GM12891 (cell line): ENCODE data around the gene MYO15A.

Experiments
- DNase-seq: peaks from one replicate; pipeline ENCODE4 v3.0.0; 2011; ENCODE audit warnings: low spot score; ENCODE audit not compliant: insufficient read length
- FAIRE-seq: peaks from 2 replicates; lab custom pipeline; 2011; peaks lifted over from hg19 to GRCh38; lab: Jason Lieb, UNC
- PAX5 ChIP-seq: IDR thresholded peaks from 2 replicates; pipeline ENCODE4 v1.6.1; 2011; ENCODE audit warnings: low read length, moderate library complexity, mild to moderate bottlenecking; ENCODE audit not compliant: insufficient read depth, severe bottlenecking
- POLR2A ChIP-seq: IDR thresholded peaks from 2 replicates; pipeline ENCODE4 v1.6.1; 2011; ENCODE audit warnings: low read depth, low read length, control low read depth
- POLR2AphosphoS5 ChIP-seq: IDR thresholded peaks from 2 replicates; pipeline ENCODE4 v1.6.1; 2011; ENCODE audit warnings: low read depth, low read length, control low read depth
- POU2F2 ChIP-seq: IDR thresholded peaks from 2 replicates; pipeline ENCODE4 v1.6.1; 2011; ENCODE audit warnings: low read depth, mild to moderate bottlenecking, control low read depth, low read length, moderate library complexity
- SPI1 ChIP-seq: IDR thresholded peaks from 2 replicates; pipeline ENCODE4 v1.6.1; 2011; ENCODE audit warnings: low read depth, low read length, control low read depth
- TAF1 ChIP-seq: IDR thresholded peaks from 2 replicates; pipeline ENCODE4 v1.6.1; 2011; ENCODE audit warnings: low read depth, low read length, control low read depth

Gene MYO15A

DNA sequence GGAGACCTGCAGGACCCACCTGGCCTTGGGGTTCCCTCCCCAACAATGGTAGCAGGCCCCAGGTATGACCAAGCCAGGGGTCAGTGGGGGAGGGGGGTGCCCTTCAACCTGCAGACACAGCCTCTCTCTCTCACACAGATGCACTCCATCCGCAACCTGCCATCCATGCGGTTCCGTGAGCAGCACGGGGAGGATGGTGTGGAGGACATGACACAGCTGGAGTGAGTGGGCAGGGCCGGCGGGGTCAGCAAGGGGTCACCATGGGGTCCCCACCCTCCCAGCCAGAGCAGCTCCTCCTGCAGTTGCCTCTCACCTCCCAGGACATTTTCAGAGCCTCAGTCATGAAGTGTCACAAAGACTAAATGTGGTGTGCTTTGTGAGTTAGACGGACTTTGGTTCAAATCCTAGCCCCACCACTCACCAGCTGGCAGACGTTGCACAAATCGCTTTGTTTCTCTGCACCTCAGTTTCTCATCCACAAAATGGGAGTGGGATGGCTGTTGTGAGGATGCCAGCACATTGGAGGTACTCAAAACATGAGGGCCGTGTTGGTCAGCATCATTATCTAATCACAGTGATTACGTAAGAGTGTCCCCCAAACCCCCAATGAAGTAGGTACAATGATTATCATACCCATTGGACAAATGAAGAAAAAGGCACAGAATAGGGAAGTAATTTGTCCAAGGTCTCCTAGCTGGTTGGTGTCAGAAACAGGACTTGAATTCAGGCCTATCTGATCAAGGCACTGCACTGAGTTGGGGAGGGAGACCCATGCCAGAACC is 16.0 kb downstream of the MYO15A start:
- TF ChIP-seq PAX5 = no peak
- no peak for TF ChIP-seq TAF1
- TF ChIP-seq POLR2A = no peak
- DNase-seq (no peak), FAIRE-seq (no peak)

DNA sequence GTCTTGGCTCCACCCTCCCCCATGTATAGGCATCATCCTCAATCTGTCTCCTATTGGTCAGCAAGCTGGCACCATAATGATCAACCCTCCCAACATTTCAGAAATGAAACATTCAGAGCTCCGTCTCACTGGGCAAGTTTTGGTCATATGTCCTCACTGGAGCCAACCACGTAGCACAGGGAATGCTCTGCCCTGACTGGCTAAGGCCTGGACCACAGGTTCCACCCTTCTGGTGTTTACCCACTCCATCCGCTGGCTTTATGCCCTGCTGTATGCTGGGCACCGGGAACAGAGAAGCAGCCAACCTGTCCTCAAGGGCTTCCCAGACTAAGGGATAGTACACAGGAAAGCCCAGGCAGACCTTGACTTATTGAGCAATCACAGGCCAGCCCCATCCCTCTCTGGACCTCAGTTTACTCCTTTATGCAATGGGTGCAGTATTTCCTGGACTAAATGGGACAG is 20.5 kb downstream of the MYO15A start:
- TF ChIP-seq TAF1 = no peak
- no peak for TF ChIP-seq PAX5
- TF ChIP-seq SPI1 = no peak
- TF ChIP-seq POU2F2 = no peak
- TF ChIP-seq POLR2A = no peak
- TF ChIP-seq POLR2AphosphoS5 = no peak
- FAIRE-seq = no peak

DNA sequence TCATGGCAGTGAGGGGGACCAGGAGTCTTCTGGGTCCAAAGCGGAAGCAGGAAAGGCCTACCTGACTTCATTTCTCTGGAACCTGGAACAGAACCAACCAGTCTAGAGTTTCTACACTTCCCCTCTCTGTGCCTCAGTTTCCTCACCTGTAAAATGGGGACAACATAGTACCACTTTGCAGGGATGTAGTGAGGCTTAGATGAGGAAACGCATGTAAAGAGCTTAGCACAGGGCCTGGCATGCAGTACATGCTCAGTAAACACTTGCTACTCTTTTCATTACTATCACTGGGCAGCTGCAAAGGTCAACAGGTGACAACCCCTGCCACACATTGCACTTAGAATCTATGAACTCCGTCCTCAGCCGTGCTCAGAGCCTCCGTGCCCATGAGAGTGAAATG is 24.2 kb downstream of the MYO15A start:
- FAIRE-seq (no peak), DNase-seq (no peak)
- TF ChIP-seq PAX5 (no peak), POLR2AphosphoS5 (no peak), POU2F2 (no peak), POLR2A (no peak), SPI1 (no peak), TAF1 (no peak)

More for the DNA sequence above, 20.5 kb downstream of the MYO15A start:
- no peak for DNase-seq

DNA sequence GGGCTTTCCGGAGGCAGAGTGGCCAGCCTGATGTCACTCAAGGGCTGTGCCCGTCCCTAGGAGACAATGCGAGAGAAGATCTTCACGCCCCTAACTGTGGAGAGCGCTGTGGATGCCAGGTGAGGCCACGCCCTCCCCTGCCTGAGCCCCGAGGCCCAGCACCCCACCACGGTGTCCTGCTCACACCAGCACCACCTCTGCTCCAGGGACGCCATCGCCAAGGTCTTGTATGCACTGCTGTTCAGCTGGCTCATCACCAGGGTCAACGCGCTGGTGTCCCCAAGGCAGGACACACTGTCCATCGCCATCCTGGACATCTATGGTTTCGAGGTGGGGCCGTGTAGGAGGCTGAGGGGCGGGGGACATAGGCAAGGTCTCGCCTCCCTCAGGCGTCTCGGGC is 27.8 kb downstream of the MYO15A start:
- no peak for TF ChIP-seq POLR2A
- no peak for TF ChIP-seq POLR2AphosphoS5
- no peak for TF ChIP-seq TAF1
- FAIRE-seq = no peak
- DNase-seq = no peak

DNA sequence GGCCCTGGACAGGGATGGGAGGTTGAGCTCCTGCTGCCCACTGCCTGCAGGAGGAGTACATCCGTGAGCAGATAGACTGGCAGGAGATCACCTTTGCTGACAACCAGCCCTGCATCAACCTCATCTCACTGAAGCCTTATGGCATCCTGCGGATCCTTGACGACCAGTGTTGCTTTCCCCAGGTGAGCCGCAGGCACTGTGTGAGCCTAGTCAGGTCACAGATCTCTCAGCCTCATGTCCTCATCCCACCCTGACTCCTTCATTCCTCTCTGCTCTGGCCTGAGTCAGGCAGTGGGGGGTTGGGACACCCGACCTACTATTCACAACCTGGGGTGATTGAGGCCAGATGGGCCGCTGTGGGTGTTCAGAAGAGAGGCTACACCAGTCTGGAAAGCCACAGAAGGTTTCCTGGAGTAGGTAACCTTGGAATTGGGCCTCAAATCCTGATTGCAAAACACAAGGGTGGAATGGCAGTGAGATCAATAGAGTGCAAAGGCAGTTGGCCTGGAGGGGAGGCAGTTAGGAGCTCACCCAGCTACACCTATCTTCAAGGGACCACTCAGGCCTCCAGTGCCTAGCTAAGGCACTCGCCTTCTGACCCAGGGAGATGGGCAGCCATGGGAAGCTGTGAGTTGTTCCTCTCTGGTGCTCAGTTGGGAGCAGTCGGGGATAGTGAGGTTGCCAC is 29.7 kb downstream of the MYO15A start:
- DNase-seq = no peak
- no peak for FAIRE-seq
- TF ChIP-seq PAX5 (no peak), POU2F2 (no peak), SPI1 (no peak), TAF1 (no peak), POLR2AphosphoS5 (no peak), POLR2A (no peak)

DNA sequence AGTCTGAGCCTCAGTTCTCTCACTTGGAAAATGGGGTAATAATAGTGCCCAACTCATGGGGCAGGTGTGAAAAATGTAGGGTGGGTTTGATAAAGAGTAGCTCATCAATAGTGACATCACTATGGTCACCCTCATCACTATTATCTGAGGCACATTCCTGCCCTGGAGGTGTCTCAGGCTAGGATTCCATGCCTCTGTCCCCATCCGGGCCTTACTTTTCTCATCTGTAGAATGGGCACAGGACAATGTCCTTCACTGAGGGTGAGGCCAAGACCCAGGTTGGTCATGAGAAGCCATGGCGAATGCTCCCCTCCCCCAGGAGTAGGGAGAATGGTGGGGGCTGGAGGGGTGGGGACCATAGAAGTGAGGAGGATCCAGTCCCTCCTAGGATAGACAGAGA is 30.5 kb downstream of the MYO15A start:
- no peak for TF ChIP-seq POLR2A
- TF ChIP-seq POLR2AphosphoS5 = no peak
- TF ChIP-seq POU2F2 = no peak
- no peak for TF ChIP-seq TAF1
- TF ChIP-seq PAX5 = no peak
- no peak for TF ChIP-seq SPI1
- DNase-seq (no peak), FAIRE-seq (no peak)

DNA sequence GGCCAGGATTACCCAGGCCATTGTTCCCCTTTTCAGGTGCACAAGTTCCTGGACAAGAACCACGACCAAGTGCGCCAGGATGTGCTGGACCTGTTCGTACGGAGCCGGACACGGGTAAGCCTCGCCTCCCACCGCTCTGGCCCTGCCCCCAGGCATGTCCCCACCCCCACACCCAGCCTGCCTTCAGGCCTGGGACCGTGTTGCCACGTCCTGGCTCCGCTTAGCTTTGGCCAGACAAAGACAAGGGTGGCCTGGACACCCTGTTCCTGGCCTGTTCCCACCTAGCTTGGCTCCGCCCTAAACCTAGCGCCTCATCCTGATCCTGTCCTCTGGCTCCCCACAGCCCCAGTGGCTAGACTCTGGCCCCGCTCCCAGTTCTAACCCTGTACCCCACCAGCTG is 30.9 kb downstream of the MYO15A start:
- no peak for TF ChIP-seq POLR2AphosphoS5
- no peak for TF ChIP-seq POLR2A
- TF ChIP-seq PAX5 = no peak
- TF ChIP-seq POU2F2 = no peak
- TF ChIP-seq SPI1 = no peak
- TF ChIP-seq TAF1 = no peak
- no peak for FAIRE-seq
- no peak for DNase-seq

DNA sequence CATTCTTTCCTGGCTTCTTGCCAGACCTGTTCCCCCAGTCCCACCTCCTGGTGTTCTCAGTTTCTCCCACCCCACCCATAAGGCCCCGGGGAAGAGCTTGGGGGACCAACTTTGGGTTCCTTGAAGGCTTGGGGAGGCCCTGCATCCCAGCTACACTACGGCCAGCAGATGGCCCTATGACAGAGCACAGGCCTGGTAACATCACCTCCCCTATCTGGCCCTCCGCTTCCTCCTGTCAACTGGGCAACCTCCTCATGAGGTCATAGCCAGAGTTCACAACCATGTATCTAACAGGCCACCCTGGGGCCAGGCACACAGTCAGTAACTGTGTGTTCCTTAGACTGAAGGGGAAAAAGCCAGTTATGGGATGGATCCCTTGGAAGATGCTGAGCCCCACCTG is 31.4 kb downstream of the MYO15A start:
- TF ChIP-seq POU2F2 (no peak), SPI1 (no peak), POLR2AphosphoS5 (no peak), PAX5 (no peak), TAF1 (no peak), POLR2A (no peak)
- no peak for DNase-seq
- no peak for FAIRE-seq

DNA sequence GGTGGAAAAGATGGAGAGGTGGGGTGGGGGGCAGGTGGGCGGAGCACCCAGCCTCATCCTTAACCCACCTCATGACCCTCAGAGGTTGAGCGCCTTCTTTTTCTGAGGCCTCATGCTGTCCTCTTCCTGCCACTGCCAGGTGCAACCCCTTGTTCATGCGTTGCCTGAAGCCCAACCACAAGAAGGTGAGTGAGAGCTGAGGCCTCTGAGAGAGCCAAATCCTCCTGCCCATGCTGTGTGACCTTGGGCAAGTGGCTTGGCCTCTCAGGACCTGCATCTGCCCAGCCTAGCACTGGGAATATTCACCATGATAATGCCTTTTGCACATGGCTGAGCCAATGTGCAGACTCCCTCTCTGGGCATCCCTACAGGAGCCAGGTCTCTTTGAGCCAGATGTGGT is 32.1 kb downstream of the MYO15A start:
- TF ChIP-seq SPI1 (no peak), POLR2AphosphoS5 (no peak), PAX5 (no peak), POLR2A (no peak), TAF1 (no peak), POU2F2 (no peak)
- DNase-seq (no peak), FAIRE-seq (peak; percentile 31)
